NCI-H2081 treated with DMSO at 0.1 percent for 48 hours (cell line): Measurements from ENCODE around the gene GRB10.

Experiments
- DNase-seq: peaks from one replicate; lab custom pipeline; 2025; lab: John Stamatoyannopoulos, UW

Gene GRB10

GRCh38 chr7:50667789-50668226 is 114.9 kb downstream of the GRB10 start:
- no peak for DNase-seq

DNA sequence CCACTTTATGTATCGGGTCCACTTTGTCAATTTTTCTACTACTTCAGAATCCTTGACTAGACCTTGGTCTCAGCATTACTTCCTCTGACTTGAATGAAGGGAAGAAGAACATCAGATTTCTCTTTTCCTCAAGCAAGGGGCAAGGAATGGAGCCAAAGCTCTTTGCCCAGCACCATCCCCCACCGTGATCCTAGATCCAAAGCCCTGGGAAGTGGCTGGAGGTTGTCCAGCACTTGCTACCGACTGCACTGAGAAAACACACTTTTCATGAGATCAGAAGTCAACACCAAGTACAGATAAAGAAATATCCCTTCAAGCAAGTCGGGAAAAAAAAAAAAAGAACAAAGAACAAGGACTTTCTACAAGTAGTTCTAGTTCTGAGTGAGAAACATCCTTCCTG is 115.4 kb downstream of the GRB10 start:
- no peak for DNase-seq

DNA sequence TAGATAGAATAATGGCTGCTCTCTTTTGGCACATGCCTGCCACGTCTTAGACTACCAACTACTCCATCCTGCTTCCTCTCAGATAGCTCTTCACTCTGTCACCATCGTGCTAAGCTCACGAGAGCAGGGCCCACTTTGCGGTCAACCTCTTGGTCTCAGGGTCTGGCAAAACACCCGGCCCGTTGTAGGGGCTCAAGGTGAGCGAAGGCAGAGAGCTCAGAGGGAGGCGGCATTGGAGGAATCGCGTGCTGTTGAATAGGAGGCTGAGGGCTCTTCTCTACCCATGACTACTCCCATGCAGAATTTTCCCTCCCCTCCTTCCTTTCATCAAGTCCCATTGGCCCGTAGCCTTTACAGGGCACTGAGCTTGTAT is 116.6 kb downstream of the GRB10 start:
- no peak for DNase-seq

DNA sequence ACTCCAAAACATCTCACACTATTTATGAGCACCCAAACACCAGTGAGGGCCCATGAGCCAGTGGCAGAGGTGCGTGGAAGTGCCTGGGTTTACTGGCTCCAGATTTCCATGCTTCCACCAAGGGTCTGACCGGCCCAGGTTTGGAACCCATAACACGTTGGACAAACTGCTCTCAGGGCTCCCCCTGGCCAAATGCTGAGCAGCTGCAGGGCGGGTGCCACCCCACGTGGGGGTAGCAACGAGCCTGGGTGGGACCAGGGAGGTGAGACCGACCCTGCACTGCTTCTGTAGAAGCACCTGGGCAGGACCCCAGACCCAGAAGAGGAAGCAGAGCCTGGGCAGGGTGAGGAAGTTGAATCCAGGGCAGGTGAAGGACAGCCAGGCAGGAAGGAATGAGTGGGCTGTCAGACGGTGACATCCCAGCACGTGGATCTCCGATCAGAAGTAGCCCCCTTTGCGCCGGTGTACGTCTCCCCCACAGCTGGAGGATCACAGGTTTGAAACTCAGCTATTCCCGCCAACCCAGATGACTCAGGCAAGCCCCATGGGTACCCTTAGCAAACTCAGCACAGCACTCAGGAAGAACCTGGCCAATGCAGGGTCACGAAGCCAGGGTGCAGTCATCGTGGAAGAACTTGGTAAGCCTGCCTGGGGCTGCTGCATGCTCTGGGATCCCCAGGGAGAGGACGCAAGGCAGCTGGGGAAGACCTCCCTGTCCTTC is 117.1 kb downstream of the GRB10 start:
- no peak for DNase-seq

GRCh38 chr7:50664937-50665336 is 117.8 kb downstream of the GRB10 start:
- no peak for DNase-seq

DNA sequence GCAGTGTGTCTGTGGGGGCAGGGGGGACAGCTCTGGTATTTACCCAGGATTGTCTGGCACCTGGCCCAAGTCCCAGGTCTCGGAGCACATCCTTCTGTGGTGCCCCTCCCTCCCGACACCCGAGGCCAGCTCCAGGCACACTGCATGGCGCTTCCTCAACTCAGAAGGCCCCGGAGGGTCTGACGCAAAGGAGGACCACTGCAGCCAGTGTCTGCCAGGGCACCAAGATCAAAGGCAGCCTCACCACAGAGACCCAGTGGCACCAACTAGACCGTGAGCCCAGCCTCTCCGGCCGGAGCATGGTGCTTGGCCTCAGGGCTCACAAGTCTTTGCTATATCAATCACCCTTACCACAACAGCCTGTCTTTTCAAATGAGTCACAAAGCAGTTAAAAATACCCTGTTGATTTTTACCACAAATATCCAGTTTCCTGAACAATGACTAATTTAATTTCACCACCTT is 118.2 kb downstream of the GRB10 start:
- DNase-seq: no peak

DNA sequence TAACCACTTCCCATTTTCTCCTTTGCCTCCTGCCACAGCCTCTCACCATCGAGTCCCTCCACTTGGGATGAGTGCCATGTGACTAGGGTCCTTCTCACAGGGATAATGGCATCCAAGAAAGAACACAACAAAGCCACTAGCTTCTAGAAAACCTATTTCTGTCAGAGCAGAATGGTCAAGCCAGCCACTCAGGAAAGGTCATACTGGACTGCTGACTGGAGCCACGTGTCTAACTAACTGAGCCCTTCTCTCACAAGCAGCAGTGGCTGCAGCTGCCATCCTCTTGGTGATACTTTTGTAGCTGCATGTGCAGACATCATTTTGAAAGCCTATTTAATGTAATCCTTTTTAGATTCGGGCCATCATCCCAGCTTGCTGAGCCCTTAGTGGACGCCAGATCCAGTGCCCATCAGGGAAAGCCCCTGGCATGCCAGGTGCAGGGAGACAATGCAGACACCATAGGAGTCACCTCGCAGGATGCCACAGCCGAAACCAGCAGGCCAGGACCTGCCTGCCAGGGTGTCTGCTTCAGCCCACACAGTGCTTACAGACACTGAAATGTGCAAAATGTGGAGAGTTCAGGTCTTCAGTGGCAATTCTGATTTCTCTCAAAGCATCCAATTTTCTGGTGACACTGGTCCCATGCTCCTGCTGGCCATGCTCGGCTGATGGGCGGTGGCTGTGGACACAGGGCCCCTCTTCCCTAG is 119.1 kb downstream of the GRB10 start:
- DNase-seq: no peak

DNA sequence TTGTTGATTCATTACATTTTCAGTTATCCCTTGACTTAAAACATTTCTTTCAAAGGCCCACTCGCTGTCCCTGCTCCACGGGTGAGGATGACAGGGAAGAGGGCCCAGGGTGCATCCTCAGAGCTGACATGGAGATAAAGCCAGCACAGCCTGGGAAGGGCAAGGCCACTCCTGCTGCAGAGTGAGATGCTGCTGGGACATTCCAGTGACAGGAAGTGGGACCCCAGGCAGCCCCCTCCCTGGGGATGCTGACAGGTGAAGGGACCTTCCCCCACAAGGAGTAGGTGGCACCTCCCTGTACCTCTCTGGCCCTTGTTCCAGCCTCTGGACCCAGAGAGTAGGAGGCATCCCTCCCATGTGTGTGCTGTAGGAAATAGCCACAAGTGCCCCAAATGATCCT is 119.7 kb downstream of the GRB10 start:
- no peak for DNase-seq

DNA sequence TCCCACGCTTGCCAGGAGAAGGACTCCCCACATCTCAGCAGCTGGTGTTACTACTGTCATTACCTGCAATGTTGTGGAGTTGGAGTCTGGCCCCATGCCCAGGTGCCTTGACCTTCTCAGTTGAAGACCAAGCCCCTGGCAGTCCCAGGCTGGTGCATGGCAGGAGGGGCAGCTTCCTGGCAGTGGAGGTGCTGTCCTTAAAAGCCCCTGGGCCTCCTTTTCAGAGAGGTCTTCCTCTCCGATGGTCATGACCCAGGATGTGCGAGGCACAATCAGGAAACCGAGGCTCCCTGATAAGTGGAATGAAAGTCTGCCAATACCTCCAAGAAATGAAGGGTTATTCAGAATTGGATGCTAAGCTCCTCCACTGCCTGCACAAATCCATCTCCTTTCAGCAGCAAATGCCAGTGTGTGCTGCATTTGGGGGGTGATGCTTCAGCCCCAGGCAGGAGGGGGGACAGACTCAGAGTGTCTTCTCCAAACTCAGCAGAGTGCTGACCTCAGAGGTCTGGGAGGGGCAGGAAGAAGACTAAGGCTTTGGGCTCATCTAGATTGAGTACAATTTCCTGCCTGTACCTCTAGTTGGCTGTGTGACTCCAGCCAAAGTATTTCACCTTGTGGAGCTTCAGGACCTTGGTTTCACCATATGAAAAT is 120.5 kb downstream of the GRB10 start:
- DNase-seq: no peak

DNA sequence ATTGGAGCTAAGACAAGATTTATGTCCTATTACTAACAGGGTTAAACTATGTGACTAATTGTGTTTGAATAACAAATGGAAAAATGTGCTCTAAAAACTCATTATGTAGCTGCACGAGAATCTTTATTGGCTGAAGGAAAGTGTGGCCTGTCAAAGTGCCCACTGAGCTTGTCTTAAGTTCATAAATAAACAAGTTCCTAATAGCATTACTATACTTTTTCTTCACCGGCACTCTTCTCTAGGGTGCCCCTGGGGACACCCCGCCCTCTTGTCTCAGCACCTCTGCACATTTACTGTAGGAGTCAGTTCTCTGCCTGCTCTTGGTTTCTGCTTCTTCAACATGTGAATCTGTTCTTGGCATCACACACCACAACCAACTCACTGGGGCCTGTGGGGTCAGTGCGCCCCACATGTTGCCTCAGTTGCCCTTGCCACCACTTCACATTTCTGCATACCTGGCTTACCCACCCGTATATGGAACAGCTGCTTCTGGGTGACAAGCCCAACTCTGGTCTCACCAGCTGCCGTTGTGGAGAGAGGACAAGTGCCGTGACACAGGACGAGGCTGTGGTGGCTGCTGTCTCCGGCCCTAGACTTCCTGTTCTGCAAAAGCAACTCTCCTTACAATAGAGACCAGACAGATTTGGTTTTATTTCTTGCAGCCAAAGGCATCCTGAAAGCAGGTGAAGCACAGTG is 121.2 kb downstream of the GRB10 start:
- no peak for DNase-seq

DNA sequence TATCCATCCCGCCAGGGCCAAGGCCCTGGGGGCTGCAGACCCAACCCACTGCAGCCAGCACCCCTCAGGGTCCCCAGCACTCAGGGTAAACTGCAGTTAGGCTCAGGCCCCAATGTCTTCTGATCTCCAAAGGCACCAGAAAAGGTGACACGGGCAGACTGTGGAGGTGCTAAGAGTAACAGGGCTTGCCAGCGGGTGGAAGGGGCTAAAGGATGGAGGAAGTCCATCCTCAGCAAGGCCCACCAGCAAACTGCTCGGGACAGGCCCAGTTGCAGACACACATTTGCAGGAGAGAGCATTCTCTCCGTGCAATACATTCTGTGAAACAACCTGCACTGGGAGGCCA is 121.9 kb downstream of the GRB10 start:
- no peak for DNase-seq

DNA sequence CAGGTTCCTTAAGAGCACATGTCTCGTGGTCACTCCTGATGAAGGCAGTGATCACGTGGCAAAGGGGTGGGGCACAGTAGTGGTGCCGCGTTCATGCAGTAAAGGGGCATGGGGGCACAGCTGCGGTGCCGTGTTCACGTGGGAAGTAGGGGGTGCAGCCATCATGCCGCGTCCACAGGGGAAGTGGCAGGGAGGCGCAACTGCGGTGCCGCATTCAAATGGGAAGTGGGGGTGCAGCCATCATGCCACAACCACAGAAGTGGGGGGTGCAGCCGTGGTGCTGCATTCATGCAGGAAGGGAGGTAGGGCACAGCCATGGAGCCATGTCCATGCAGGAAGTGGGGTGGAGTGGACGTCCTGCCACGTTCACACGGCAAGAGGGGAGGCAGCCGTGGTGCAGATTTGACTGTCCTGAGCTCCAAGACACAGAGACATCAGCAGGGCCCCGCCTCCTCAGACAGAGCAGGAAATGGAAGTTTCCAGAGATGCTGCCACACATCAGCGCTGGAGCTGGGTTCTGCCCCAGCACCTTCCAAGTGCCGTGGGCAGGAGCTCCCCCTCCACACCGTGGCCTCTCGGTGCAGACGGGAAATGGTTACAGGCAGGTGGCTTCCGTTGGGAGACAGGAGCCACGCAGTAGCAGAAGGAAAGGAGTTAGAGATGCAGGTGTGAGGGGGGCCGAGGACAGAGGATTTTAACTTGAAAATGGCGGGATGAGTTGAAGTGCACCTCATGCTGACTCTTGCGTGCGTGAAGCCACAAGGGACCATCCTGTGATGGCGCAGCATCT is 122.5 kb downstream of the GRB10 start:
- no peak for DNase-seq

DNA sequence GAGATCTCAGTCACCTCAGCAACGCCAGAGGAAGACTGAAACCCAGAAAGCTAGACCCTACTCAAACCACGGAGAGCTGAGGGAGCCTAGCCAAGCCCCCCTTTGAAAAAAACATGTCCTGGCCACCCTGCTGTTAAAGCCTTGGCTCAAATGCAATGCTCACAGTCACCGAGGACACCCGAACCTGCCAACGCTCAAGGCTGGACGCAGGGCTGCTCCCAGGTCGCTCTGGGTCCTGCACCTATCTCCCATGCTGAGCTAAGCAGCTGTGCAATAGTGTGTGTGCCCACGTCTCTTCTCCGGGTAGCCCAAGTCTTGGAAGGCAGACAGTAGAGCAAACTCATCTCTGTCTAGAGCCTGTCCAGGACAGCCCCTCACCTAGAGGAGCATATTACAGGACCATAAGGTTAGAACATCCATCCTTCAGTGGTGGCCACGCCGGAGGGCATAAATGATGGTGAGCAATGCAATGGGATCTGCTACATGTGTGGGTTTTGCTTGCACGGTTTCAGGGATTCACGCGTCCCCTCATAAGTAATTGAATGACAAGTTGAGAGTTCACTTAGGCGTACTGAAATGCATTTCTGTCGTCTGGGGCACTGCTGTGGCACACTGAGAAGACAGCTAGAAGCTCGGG is 123.2 kb downstream of the GRB10 start:
- DNase-seq: no peak

- DNase-seq: no peak
Observed at GRCh38 chr7:50658696-50659095, 124.0 kb downstream of the GRB10 start.

- no peak for DNase-seq
Observed at GRCh38 chr7:50657912-50658311, 124.8 kb downstream of the GRB10 start.

DNA sequence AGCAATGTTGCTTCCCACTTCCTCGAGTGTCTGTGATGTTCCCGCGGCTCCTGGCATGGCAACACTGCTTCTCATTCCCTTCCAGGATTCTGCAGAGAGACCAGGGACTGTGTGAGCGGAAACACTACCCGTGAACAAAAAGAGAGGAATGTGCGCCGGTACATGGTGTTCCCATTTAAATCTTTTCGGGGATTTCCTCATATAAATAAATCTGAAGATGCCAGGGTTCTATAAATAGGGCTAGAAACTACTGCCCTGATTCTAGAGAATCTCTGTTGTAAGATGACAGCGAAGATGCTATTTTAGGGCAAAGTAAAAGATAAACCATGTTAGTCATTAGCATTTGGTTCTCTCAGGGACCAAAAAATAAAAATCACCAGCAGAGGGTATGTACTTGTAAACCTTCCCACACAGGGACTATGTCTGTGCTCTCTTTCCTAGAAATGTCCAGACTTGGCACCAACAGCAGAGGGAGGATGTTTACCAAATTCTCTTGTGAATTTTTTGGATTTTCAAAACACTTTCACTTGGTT is 125.3 kb downstream of the GRB10 start:
- DNase-seq: no peak

DNA sequence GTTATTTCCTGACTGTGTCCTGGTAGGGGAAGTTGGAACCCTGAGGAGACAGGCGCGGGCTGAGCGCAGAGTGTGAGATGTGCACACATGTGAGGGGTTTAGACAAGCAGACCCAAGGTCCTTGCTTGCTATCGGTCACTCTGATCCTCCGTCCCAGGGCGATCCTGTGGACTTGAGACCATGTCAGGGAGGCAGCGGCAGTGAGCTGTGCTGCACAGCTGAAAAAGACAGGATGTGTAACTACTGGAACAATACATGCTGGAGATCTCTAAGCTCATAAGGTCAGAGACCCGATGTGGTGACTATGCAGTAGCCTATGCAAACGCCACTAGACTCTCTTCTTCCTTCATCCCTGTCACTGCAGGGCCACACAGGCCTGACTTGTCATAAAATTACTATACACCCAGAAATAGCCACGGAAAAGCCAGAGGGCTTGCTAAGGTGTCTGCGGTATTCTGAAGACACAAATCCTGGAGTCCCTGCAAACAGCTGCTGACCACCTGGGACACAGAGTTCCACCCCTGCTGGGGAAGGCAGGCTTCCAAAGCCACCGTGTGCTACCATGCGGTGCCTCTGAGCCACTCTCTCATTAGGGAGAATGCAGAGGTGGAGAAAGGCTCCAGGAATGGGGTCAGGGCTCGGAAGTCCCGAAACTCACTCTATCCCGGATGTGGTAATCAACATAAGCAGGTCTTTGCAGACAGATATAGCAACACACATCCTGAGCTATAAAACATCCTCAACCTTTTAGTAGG is 126.4 kb downstream of the GRB10 start:
- no peak for DNase-seq

GRCh38 chr7:50655490-50655889 is 127.2 kb downstream of the GRB10 start:
- no peak for DNase-seq

GRCh38 chr7:50655020-50655419 is 127.7 kb downstream of the GRB10 start:
- no peak for DNase-seq

DNA sequence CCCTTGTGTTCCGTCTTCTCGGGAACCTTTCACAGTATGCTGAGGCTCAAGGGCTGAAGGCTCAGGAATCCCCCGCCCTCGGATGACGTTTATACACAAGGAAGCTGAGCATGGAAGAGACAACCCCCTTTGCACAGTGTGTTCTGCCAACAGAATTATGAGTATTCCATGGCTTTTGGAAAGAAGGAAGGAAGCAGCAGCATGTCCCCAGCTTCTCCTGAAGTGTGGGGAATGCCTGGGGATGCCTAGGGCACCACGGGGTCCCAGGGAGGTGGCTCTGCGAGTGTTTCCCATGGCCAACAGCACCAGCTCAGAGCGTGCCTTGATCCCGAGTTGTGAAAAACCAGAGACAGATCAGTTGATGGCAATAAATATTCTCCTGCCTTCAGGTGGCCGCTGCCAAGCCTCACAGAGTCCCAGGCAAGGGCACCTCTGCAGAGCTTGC is 128.7 kb downstream of the GRB10 start:
- no peak for DNase-seq
